Measurements from ENCODE around the gene SOWAHA.

SOWAHA gene

GRCh38 chr5:132814503-132815294, 1.6 kb downstream of the SOWAHA start:
- H3K4me3 ChIP-seq (replicated peaks in 1 of 2; ENCODE audit: low read depth in 2 of 2, low read length in 2 of 2): no peak overlapping the region
- TF ChIP-seq, protein P1, sequence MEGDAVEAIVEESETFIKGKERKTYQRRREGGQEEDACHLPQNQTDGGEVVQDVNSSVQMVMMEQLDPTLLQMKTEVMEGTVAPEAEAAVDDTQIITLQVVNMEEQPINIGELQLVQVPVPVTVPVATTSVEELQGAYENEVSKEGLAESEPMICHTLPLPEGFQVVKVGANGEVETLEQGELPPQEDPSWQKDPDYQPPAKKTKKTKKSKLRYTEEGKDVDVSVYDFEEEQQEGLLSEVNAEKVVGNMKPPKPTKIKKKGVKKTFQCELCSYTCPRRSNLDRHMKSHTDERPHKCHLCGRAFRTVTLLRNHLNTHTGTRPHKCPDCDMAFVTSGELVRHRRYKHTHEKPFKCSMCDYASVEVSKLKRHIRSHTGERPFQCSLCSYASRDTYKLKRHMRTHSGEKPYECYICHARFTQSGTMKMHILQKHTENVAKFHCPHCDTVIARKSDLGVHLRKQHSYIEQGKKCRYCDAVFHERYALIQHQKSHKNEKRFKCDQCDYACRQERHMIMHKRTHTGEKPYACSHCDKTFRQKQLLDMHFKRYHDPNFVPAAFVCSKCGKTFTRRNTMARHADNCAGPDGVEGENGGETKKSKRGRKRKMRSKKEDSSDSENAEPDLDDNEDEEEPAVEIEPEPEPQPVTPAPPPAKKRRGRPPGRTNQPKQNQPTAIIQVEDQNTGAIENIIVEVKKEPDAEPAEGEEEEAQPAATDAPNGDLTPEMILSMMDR (IDR thresholded peaks at IDR 0.05; ENCODE audit: low read depth, low read length): no peak
- no peak for DNase-seq (ENCODE audit: low read depth in 2 of 2)

GRCh38 chr5:132815454-132815853, 2.4 kb downstream of the SOWAHA start:
- TF ChIP-seq, protein P1 (IDR thresholded peaks at IDR 0.05; ENCODE audit: low read depth, low read length): no peak
- DNase-seq (ENCODE audit: low read depth in 2 of 2): peak in 1 of 2 donors; percentile 38
- no peak overlapping the region for H3K4me3 ChIP-seq (replicated peaks in 1 of 2; ENCODE audit: low read depth in 2 of 2, low read length in 2 of 2)

DNA sequence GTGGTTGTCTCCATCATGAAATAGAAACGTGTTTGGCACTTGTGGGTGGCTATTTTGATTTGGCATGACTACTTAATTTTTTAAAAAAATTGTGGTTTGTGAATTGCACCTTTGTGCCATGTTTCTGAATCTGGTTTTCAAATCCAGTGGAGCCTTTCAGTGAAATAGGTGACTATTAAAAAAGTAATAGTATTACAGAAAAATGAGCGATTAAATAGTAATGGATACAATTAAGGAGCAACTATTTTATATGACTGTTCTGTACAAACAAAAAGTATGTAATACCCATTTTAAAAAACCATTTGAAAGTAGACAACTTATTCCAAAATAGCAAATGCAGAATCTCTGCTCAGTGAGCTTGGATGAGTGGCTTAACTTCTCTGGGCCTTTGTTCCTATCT, 3.0 kb downstream of the SOWAHA start:
- TF ChIP-seq, protein P1 (IDR thresholded peaks at IDR 0.05; ENCODE audit: low read depth, low read length): no peak
- no peak for DNase-seq (ENCODE audit: low read depth in 2 of 2)
- no peak overlapping the region for H3K4me3 ChIP-seq (replicated peaks in 1 of 2; ENCODE audit: low read depth in 2 of 2, low read length in 2 of 2)

- TF ChIP-seq, protein P1 (IDR thresholded peaks at IDR 0.05; ENCODE audit: low read depth, low read length): no peak
- DNase-seq (ENCODE audit: low read depth in 2 of 2): no peak
- H3K4me3 ChIP-seq (replicated peaks in 1 of 2; ENCODE audit: low read depth in 2 of 2, low read length in 2 of 2): no peak overlapping the region
Observed at GRCh38 chr5:132816554-132816953, 3.5 kb downstream of the SOWAHA start.

DNA sequence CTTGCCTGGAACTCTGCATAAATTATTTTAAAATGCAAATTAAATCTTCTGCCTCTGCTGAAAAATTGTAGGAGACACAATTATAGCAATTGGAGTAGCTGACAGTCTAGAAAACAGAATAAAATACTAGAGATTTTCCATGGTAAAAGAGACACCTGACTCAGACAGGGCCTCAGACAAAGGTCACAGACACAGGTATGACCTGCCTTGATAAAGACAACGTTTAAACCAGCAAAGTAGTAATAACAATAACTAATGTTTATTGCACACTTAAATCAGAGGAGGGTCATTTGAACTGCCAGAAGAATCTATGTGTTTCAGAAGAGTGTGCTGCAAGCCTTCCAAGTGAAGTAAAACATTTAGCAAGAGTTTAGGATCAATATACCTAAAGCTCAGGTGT, 3.9 kb downstream of the SOWAHA start:
- H3K4me3 ChIP-seq (replicated peaks in 1 of 2; ENCODE audit: low read depth in 2 of 2, low read length in 2 of 2): no peak overlapping the region
- DNase-seq (ENCODE audit: low read depth in 2 of 2): no peak
- TF ChIP-seq, protein P1 (IDR thresholded peaks at IDR 0.05; ENCODE audit: low read depth, low read length): no peak

GRCh38 chr5:132819468-132819867, 6.4 kb downstream of the SOWAHA start:
- TF ChIP-seq, protein P1 (IDR thresholded peaks at IDR 0.05; ENCODE audit: low read depth, low read length): no peak
- no peak for DNase-seq (ENCODE audit: low read depth in 2 of 2)
- no peak overlapping the region for H3K4me3 ChIP-seq (replicated peaks in 1 of 2; ENCODE audit: low read depth in 2 of 2, low read length in 2 of 2)
